Stomach (tissue), 4 donors: ENCODE data around the gene TPCN1.

ENCODE experiments used
- CTCF ChIP-seq, 7 experiments: fragments of 450-650 bp in 4 of 7; fragments of 200-600 bp in 3 of 7; sonication (generic) in 3 of 7; IDR thresholded peaks; one replicate each; pipeline ENCODE4 v1.5.1; 2016 to 2019; ENCODE audit warnings: antibody characterized with exemption in 7 of 7, control low read depth in 2 of 7, mild to moderate bottlenecking in 1 of 7
- EP300 ChIP-seq: sonication (generic); formaldehyde crosslinking; IDR thresholded peaks from one replicate; pipeline ENCODE4 v1.6.1; 2017; ENCODE audit warnings: antibody characterized with exemption
- POLR2A ChIP-seq, 4 donors: fragments of 450-650 bp; IDR thresholded peaks; one replicate each; pipeline ENCODE4 v1.6.1; 2016; ENCODE audit warnings: antibody characterized with exemption in 4 of 4, control low read depth in 2 of 4, mild to moderate bottlenecking in 1 of 4, moderate library complexity in 1 of 4
- POLR2AphosphoS5 ChIP-seq, 3 donors: sonication (generic); formaldehyde crosslinking; IDR thresholded peaks; one replicate each; pipeline ENCODE4 v1.6.1; 2016; ENCODE audit warnings: antibody characterized with exemption in 3 of 3

DNA sequence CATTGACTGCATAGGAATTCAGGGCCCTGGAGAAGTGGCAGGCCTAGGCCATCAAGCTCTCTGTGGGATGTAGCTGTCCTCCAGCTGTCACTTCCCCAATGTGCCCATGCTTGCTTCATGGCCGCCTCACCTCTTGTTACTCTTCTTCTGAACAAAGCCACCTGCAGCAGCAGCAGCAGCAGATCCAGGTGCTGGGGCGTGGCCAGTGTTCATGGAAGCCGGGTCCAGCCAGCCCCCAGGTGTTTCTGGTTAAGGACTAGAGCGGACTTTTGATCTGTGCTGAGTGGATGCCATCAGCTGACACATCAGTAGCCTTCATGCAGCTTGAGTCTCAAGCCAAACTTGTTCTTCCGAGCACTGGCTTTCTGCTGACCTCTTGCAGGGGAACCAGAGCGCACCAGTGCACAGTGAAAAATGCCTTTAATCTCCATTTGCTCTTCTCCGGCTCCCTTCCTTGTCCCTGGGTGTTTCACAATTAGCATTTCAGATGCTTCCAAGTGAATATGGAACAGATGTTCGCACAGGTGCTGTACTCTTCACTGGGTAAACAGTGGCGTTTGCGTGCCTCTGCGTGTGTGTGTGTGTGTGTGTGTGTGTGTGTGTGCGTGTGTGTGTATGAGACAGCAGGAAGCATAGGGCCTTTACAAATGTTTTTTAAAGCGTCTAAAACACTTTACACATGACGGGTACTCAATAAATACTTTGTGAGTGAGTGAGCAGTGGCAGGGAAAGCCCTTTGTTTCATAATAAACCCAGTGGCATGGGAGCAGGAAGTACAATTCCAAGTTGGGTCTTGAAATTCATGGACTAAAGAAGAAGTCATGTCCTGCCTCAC lies 20.1 kb downstream of the TPCN1 start:
- TF ChIP-seq CTCF (IDR thresholded peaks at IDR 0.05) (no peak), POLR2A (IDR thresholded peaks at IDR 0.05) (no peak), POLR2AphosphoS5 (IDR thresholded peaks at IDR 0.05) (no peak), EP300 (no peak)
